PC-3 (cell line): ENCODE measurements around the gene NUAK1.

Experiments
- EZH2 ChIP-seq: fragments of 300-600 bp; sonication (generic); IDR thresholded peaks from one replicate; pipeline ENCODE4 v1.6.1; 2017; ENCODE audit warnings: antibody characterized with exemption, mild to moderate bottlenecking, low read length; ENCODE audit not compliant: unreplicated experiment
- TF ChIP-seq, protein P1 (sequence below): fragments of 300-600 bp; sonication (generic); conservative IDR thresholded peaks from 2 replicates; pipeline ENCODE4 v1.5.1; 2017; ENCODE audit warnings: antibody characterized with exemption, low read depth, mild to moderate bottlenecking, low read length

DNA sequence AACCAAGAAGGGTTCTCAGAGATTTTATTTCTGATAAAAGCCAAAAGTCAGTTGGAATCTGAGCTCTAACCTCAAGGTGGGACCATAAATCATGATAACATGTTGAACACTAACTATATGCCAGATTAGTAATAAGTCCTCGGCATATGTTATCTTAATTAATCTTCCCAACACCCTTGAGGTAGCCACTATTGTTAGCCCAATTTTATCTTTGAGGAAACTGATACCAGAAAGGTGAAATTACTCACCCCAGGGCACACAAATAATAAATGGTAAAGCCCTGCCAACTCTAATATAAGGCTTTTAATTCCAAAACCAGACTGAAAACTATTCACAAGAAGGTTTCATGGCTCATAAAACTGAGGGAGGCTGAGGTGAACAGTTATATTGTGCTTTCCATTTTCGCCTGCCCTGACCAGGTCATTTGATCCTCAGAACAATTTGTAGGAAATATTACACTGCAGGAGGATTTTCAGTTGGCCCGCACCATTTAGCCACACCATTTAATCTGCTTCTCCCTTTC is 16.1 kb upstream of the NUAK1 start:
- TF ChIP-seq, protein P1, sequence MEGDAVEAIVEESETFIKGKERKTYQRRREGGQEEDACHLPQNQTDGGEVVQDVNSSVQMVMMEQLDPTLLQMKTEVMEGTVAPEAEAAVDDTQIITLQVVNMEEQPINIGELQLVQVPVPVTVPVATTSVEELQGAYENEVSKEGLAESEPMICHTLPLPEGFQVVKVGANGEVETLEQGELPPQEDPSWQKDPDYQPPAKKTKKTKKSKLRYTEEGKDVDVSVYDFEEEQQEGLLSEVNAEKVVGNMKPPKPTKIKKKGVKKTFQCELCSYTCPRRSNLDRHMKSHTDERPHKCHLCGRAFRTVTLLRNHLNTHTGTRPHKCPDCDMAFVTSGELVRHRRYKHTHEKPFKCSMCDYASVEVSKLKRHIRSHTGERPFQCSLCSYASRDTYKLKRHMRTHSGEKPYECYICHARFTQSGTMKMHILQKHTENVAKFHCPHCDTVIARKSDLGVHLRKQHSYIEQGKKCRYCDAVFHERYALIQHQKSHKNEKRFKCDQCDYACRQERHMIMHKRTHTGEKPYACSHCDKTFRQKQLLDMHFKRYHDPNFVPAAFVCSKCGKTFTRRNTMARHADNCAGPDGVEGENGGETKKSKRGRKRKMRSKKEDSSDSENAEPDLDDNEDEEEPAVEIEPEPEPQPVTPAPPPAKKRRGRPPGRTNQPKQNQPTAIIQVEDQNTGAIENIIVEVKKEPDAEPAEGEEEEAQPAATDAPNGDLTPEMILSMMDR, result no peak
- TF ChIP-seq EZH2, result no peak
